Endothelial cell of umbilical vein (primary cell): ENCODE results near the gene MAT2B.

Experiments used
- CTCF ChIP-seq, 2 donors: IDR thresholded peaks; 1 replicate in 1 of 2; 2 replicates in 1 of 2; pipeline ENCODE4 v1.5.1; 2011; ENCODE audit warnings: low read length in 2 of 2, mild to moderate bottlenecking in 2 of 2, moderate library complexity in 2 of 2, control low read depth in 1 of 2, inconsistent platforms in 1 of 2, low read depth in 1 of 2; ENCODE audit not compliant: insufficient read depth in 1 of 2; ENCODE audit errors: extremely low read depth in 1 of 2
- POLR2A ChIP-seq: IDR thresholded peaks from 2 replicates; pipeline ENCODE4 v1.6.1; 2012; ENCODE audit warnings: low read depth, mild to moderate bottlenecking, control low read depth, low read length

- TF ChIP-seq POLR2A = no peak
- no peak for TF ChIP-seq CTCF (IDR thresholded peaks at IDR 0.05; ENCODE audit: extremely low read depth in 1 of 2, insufficient read depth in 1 of 2, low read depth in 1 of 2, low read length in 2 of 2)
Measured at GRCh38 chr5:163532171-163533084, 27.0 kb downstream of the MAT2B start.
